HG02981 (cell line): ENCODE data around the gene EFCAB6.

Experiments
- ATAC-seq: cut with Tn5 transposase; IDR thresholded peaks from one replicate; pipeline ENCODE4 v1.9.1; 2021; ENCODE audit warnings: mild to moderate bottlenecking, moderate library complexity; ENCODE audit not compliant: unreplicated experiment

Gene EFCAB6

DNA sequence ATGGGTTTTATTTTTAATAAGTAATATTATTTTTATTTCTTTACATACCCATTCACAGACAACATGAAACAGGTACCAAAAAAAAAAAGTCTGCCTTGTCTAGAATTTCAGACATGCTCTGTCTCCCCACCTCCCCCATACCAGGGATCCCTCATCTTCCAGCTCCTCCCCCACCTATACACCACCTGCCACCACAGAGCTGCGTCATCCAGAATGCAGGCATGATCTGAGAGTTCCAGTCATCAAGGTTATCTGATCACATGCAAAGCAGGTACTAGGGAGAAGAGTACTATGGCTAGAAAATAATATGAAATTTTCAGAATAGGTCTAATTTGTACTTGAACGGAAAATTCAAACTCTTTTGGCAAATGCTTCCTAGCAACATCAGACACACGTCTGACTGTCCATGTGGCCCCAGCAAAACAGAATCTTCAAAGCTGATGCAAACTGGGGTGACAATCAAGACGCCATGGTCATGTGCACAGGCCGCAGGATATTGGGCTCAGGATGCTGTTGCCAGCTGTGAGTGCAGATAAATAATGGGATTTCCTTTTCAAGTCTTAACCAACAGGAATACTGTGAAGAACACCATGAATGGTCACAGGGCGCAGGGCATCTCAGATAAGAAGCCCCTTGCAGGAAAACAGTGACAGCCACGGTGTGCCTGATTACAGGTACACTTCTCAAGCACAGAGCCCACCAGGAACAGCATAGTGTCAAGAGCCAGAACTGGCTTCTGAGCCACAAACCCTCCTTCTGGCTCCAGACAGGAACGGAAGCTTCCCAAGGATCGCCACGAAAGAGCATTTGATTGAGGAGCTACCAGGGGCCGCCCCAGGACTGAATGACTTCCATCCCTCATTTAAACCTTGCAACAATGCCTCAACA lies 169.5 kb downstream of the EFCAB6 start:
- no peak for ATAC-seq

DNA sequence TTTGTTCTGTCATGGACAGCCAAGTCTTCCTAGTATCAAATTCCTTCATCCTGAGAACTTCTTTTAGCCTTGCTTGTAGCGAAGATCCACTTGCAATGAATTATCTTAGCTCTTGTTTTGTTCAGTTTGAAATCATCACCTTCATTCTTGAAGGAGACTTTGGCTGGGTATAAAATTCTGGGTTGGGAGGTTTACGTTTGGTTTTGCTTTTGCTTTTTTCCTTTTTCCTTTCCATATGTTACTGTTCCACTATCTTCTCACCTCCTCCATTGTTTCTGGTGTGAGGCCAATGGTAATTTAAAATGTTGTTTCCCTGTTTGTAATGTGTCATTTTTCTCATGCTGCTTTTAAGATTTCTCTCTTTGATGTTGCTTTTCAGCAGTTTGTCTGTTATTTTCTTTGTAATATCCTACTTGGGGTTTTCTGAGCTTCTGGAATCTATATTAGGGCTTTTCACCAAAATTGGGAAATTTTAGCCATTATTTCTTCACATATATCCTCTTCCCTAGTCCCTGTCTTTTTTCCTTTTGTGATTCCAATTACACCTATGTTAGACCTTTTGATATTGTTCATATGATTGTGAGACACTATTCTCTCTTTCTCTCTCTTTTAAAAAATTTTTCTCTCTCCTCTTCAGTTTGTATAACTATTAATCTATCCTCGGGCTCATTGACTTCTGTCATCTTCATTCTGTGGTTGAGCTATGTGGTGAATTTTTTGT lies 172.7 kb downstream of the EFCAB6 start:
- no peak for ATAC-seq

DNA sequence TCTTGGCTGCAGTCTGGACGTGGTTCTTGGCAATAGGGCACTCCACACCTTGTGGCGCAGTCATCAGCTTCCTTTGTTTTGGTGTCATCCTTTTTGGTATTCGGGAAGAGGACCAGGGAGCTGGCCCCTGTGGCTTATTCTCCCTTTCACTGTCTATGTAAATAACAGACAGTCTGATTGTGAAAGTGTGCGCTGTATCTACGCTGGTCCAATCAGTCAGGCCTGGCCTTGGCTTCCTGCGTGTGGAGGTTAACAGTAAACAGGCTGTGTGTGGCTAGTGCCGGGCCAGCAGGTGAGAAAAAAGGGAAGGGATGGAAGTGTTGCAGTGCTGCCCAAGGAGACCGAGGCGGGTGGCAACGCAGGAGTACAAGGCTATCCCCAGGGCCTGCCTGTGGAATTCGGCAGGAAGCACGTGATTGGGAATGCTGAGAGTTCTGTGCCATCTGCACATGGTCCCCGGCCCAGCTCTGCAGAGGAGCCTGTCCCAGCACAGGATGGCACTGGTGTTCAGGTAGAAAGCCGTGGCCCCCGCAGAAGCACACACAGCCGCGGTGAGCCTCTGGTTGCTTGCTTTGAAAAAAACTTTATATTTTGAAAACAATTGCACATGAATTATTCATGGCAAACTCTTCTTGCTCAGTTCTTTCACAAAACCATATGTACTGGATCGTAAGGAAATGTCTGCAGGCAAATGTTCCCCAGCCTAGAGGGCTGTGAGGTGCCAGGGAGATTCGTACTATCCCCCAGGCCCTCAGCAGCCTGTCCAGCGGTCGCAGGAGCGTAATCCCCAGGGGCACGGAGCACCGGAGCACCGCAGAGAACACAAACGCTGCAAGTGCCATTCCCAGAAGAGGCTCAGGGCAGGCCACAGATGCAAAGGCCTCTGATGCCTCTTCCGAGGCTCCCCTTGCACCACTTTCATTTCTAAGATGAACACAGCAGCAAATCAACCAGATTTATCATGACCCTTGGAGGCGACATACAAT lies 174.5 kb downstream of the EFCAB6 start:
- no peak for ATAC-seq

DNA sequence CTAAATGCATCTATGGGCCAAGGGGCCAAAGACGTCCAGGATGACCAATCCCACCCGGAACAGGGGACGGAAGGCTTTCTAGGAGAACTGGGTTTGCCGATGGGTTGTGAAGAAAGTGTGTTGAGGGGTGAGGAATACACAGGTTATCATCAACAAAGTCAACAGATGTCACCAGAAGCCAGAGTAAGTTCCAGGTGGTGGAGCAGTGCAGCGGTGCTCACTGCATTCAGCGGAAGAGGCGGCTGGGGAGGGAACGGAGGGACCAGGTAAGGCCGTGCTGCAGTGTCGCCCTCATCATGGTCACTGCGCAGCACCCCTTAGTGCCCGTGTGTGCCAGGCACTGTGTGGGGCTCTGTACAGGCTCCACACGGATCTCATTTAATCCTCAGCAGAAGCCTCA lies 176.0 kb downstream of the EFCAB6 start:
- no peak for ATAC-seq

DNA sequence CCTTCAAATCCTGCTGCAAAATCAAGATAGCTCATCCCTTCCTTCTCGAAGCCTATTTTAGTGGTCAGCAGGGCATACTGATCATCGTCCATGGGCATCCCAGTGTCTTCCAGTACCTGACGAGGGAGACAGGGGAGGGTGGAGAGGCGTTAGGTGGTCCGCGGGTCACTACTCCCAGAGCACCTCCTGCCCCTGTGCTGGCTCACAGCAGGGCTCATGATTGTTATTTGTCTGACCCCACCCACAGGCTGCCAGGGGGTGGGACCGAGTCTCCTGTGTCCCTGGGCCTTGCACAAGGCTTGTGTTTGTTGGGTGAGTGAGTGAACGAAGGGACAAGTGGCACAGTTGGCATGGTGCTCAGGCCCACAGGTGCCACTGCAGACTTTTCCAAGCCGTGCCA lies 177.0 kb downstream of the EFCAB6 start:
- no peak for ATAC-seq

DNA sequence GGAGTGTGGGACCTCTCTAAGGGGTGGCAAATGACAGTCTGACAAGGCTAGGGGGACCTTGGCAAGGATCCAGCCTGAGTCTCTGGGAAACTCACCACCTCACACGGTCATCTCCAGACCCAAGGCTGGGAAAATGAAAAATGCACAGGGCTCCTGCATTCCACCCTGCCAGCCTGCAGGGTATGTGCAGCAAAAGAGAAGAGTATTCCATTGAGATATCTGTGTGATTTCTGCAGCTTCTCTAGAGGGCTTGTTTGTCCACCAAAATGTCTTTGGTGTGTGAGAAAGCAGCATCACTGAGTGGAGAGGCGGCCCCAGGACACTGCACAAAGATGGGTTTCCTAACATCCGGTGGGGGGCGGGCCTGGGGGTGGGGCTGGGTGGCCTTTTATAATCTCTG lies 177.8 kb downstream of the EFCAB6 start:
- no peak for ATAC-seq

DNA sequence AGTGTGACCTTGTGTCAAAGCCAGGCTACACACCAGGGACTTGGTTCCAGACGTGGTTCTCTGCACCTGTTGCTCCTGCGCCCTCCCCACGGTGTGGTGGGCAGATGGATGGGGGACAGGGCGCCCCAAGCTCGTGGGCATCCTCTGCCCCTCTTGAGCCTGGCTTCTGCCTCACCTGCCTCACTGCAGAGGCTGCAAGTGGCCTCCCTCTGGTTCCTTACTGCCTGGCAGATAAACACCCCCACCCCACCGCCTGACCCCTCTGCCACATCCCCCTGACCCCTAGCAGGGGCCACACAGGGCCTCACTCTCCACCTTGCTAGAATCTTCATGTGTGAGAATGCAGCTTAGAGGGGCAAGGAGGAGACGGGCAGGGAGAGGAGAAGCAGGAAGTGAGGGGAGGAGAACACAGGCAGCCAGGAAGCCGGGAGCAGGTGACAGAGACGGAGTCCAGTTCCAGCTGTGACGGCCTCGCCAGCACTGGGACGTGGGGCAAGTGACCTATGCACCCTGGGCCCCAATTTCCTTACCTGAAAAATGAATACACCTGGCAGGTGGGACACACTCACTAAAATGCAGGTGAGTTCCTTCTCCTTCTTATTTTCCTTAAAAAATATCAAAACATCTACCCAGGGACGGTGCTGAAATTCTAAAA lies 178.3 kb downstream of the EFCAB6 start:
- ATAC-seq, result no peak

DNA sequence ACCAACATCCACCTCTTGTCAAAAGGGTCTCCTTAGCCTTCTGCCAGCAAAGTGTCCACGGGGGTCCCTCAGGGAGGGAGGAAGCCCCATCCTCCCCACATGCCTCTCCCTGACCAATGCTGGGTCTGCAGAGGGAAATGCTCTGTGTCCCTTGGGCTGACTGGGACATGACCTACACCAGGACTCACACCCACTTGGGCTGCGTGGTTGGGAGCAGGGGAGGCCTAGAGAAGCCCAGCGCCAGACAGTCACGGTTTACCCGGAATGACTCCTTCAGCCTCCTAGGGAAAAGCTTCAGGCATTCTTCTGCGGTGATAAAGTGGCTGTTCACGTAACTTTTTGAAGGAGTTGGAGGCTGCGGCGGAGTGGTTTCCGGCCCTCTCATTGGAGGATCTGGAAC lies 180.3 kb downstream of the EFCAB6 start:
- ATAC-seq, result no peak

DNA sequence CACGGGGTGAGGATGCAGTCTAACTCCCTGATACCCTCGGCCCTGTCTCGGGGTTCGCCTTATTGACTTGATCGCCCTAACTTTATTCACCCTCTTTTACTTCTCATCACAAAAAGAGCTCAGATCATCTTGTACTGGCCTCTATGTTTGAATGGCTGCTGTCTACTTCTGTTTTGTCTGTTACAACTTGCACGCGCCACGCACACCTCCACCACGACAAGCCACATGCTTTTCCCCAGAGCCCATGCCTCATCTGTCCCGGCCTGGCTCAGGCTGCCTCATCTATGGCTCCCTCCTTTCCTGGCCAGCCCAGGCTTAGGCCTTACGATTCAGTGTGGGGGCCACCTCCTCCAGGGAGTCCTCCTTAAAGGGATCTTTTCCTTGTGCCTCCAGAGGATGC lies 180.9 kb downstream of the EFCAB6 start:
- ATAC-seq, result no peak

DNA sequence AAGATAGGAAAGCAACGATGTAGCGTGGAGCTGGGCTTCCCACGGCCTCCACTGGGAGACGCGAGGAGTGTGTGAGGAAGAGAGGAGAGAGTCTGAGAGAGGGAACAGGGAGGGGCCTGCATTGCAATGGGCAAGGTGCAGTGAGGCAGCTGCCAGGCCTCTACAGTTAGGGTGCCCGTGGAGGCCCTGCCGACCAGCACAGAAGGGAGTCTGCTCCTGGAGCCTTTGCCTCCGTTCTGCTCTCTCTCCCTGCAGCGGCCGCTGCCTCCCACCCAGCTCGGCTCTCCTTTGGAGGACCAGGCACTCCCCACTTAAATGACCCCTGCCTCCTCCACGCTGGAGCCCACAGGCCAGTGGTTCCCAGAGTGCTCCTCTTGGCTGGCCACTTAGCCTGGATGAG lies 181.7 kb downstream of the EFCAB6 start:
- no peak for ATAC-seq

DNA sequence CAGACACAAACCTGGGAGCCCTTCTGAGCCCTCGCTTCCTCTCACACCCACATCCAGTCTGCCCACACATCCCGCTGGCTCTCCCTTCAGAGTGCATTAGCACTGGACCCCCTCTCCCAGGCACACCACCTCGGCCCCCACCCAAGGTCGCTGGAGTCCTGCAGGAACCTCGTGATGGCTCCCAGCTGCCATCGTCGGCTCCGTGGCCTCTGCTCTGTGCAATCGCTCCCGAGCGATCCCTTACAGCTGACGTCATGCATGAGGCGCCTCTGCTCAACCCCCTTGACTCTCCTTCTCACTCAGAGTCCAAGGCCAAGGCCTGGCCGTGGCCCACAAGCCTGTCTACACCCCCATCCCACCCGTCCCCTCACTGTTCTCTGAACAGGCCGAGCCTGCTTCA lies 183.9 kb downstream of the EFCAB6 start:
- no peak for ATAC-seq

DNA sequence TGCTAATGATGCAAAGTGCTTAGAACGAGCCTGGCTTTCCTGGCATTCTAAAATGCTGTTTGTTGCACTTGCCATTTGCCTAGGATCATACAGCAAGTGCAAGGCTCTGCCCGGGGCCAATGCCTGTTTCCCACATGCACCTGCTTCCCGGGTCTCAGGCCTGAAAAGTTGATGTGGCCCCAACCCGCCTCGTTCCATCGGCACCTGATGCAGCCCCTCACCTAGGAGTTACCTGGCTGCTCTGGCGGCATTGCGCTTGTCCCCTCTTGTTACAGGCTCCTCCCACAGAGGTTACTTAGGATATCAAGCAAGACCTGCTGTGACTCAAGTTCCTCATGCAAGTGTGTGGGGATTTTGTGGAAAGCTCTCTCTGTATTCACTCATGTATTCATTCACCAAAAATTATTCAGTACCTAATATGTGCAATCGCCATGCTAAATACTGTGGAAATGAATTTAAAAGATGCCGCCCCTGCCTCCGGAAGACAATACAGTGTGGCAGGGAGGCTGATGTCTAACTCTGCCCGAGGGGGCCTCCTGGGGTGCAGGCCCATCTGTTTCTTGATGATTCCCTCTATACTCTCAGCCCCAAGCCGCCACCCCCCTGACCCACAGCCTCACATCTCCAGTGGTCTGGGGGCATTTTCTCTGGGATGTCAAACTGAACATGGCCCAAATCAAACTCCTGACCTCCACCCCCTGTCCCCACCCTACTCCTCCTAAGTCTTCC lies 184.5 kb downstream of the EFCAB6 start:
- ATAC-seq, result no peak

DNA sequence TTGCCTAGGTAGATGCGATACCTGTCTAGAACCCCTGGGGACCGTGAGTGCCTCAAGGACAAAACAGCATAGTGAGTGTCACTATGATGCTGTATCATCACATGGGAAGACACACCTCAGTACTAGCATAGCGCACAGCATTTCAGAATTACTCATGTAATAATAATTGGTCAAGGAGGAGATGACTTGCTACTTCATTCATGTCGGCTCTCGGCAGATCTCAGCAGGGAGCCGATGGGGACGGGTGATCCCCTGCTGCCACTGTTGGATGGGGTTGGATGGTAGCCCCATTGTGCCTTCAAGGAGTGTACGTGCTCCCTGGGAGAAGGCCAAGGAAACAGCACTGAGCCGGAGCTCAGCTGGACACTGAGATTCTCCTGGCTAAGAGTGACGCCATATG lies 186.9 kb downstream of the EFCAB6 start:
- no peak for ATAC-seq

DNA sequence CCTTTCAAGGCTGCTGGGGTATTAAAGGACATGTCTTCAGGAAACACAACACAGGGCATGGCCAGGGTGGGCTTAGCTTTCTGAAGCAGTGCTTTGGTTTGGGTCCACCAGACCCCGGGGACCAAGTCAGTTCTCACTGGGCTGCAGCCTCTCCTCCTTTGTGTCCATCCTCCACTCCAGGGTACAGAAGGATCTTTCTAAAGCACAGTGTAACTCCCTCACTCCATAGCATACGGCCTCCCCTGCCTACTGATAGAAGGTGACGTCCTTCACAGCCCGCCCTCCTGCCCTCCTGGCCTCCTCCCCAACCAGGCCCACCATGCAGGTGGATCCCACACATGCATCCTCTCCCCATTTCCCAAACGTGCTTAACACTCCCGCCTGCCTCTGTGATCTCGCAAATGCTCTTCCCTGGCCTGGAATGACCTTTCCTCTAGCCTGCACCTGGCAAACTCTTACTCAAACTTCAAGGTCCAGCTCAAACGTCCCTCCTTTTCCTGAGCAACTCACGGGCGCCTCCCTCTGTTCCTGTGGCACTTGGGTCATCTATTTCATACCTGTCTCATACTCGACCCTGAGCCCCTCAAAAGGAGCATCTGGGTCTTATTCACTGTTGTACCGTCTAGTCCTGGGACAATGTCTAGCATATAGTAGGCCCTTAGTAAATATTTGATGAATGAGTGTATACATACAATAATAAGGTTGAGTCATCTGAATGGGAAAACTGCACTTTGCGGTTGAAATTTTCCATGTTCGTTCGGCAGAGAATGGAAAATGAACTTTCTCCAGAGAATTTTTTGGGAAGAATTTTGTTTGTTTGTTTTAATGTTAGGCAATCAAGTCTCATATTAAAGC lies 187.7 kb downstream of the EFCAB6 start:
- ATAC-seq, result no peak

DNA sequence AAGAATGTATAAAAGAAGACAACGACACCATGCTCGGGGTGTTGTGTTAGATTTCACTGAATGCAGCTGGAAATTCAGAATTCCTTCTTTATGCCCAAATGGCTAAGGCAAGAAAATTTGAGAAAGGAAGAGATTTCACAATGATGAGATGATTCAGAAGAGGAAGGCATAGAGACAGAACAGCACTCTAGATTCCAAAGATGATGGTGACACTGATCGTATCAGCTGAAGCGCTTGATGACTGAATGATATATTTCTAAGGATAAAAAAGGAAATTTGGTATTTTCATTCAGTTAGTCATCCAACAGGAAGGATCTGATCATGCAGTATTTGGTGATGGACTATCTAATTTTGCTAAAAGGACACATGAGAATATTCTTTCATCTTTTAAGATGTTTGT lies 189.2 kb downstream of the EFCAB6 start:
- ATAC-seq, result no peak

DNA sequence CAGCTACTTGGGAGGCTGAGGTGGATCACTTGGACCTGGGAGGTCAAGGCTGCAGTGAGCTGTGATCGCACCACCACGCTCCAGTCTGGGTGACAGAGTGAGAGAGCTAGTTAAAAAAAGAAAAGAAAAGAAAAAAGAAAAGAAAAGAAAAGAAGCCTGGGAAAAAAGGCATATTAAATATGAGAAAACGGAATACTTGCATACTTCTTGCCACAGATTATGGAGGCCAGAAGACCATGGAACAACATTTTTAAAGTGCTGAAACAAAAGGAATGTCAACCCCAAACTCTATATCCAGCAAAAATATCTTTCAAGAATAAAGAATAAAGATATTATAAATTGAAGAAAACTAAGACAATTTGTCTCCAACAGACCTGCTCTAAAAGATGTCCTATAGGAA lies 191.9 kb downstream of the EFCAB6 start:
- no peak for ATAC-seq

DNA sequence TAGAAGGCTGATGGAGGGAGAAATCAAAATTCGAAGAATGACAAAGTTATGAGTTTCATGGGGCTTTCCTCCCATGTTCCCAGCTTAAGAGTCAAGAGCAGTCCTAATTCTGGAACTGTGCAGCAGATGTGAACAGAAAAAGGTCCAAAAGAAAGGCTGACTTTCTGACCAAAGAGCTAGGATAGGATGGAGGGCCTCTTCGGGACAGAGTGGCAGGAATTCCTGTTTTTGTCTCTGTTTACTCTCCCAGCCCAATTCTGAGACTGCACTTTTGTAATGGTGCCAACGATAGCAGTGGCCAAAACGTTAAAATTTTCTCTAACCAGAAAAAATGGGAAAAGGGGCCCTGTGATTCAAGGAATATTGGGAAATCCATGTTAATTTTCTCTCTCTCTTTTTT lies 193.6 kb downstream of the EFCAB6 start:
- no peak for ATAC-seq

DNA sequence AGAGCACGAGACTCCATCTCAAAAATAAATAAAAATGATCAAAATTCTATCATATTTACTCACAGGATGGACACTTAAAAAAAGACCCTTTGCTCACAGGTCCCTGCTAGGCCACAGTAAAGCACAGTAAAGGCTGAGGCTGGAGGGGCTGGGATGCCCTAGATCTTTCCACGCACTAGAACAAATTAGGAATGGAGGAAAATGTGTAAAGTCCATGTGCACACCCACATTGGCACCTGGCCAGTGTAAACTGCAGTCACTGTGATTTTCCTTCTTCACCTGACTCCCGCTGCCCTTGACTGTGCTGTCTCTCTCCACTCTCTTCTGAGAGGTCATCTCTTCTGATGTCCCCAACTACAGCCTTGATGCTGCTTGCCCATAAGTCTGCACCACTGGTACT lies 195.5 kb downstream of the EFCAB6 start:
- no peak for ATAC-seq

DNA sequence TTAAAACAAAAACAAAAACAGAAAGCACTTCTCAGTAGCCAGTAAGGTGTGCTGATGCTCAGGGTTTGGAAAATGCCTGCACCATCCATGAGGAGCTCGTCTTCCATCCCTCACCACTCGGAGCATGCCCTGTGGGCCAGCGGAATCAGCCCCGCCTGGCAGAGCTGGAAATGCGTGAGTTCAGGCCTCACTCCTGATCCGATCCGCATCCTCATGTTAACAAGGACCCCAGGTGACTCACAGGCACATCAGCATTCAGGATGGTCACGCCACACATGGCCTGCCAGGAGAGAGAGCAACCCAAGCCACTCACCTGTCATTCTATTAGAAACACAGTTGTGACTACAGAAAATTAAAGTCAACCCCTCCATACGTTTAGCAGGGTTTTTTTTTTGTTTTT lies 211.8 kb downstream of the EFCAB6 start:
- no peak for ATAC-seq
